Activated naive CD8-positive, alpha-beta T cell treated with anti-CD3 and anti-CD28 coated beads, Interleukin-2, amount 50 U/mL, for 16 hours (primary cell): Measurements from ENCODE around the gene NDUFB6.
"Not testable (repeated sequence)": the region's sequence is repeated elsewhere in the genome, so short reads cannot be mapped to it uniquely, and the experiment has no call there.

Experiments
- DNase-seq: peaks from one replicate; pipeline ENCODE4 v3.0.0-alpha.2; 2020; ENCODE audit warnings: low read depth, low spot score

NDUFB6 gene

GRCh38 chr9:32524558-32524891 is 48.4 kb downstream of the NDUFB6 start:
- not testable (repeated sequence) for DNase-seq

- DNase-seq, result no peak
Observed at GRCh38 chr9:32523910-32524309, 49.0 kb downstream of the NDUFB6 start.

- DNase-seq, result no peak
Observed at GRCh38 chr9:32518276-32518675, 54.7 kb downstream of the NDUFB6 start.

- no peak for DNase-seq
Observed at GRCh38 chr9:32516241-32516640, 56.7 kb downstream of the NDUFB6 start.

GRCh38 chr9:32508728-32509127 is 64.2 kb downstream of the NDUFB6 start:
- no peak for DNase-seq

- DNase-seq, result no peak
Observed at GRCh38 chr9:32503008-32503407, 70.0 kb downstream of the NDUFB6 start.
